HG02885 (cell line): ENCODE results near the gene WDR49.

Source experiments
- ATAC-seq: cut with Tn5 transposase; IDR thresholded peaks from one replicate; pipeline ENCODE4 v1.9.1; 2021; ENCODE audit warnings: mild to moderate bottlenecking; ENCODE audit not compliant: unreplicated experiment, poor library complexity

The WDR49 gene

GRCh38 chr3:167497903-167498302 lies 155.8 kb downstream of the WDR49 start:
- no peak for ATAC-seq

- no peak for ATAC-seq
Measured at GRCh38 chr3:167493244-167493643, 160.5 kb downstream of the WDR49 start.

GRCh38 chr3:167491621-167492020 lies 162.1 kb downstream of the WDR49 start:
- no peak for ATAC-seq

GRCh38 chr3:167489571-167489970 lies 164.2 kb downstream of the WDR49 start:
- ATAC-seq: no peak

- ATAC-seq: no peak
Measured at GRCh38 chr3:167487556-167487955, 166.2 kb downstream of the WDR49 start.

GRCh38 chr3:167484551-167484950 lies 169.2 kb downstream of the WDR49 start:
- ATAC-seq: no peak

GRCh38 chr3:167483708-167484475 lies 169.8 kb downstream of the WDR49 start:
- ATAC-seq: no peak

GRCh38 chr3:167481164-167481563 lies 172.6 kb downstream of the WDR49 start:
- no peak for ATAC-seq

- ATAC-seq: no peak
Measured at GRCh38 chr3:167480748-167481147, 173.0 kb downstream of the WDR49 start.

- no peak for ATAC-seq
Measured at GRCh38 chr3:167473863-167474262, 179.9 kb downstream of the WDR49 start, which contains the start of gene SERPINI2. SERPINI2 (minus strand) TSS chr3:167474042; CDS start chr3:167471834, 2,208 bp downstream.

GRCh38 chr3:167469381-167469780 lies 184.4 kb downstream of the WDR49 start:
- no peak for ATAC-seq

GRCh38 chr3:167467848-167468611 lies 185.7 kb downstream of the WDR49 start:
- ATAC-seq: no peak

GRCh38 chr3:167466966-167467365 lies 186.8 kb downstream of the WDR49 start:
- no peak for ATAC-seq

- no peak for ATAC-seq
Measured at GRCh38 chr3:167456157-167456799, 197.5 kb downstream of the WDR49 start.

- ATAC-seq: no peak
Measured at GRCh38 chr3:167453815-167454214, 199.9 kb downstream of the WDR49 start.

- ATAC-seq: no peak
Measured at GRCh38 chr3:167451282-167451681, 202.5 kb downstream of the WDR49 start.

- no peak for ATAC-seq
Measured at GRCh38 chr3:167450675-167451074, 203.1 kb downstream of the WDR49 start.

GRCh38 chr3:167450195-167450594 lies 203.5 kb downstream of the WDR49 start:
- peak; percentile 66 for ATAC-seq

GRCh38 chr3:167445491-167445890 lies 208.3 kb downstream of the WDR49 start:
- ATAC-seq: no peak

GRCh38 chr3:167441256-167441655 lies 212.5 kb downstream of the WDR49 start:
- ATAC-seq: no peak
